ENCODE measurements around the gene ETS1.

The ETS1 gene

DNA sequence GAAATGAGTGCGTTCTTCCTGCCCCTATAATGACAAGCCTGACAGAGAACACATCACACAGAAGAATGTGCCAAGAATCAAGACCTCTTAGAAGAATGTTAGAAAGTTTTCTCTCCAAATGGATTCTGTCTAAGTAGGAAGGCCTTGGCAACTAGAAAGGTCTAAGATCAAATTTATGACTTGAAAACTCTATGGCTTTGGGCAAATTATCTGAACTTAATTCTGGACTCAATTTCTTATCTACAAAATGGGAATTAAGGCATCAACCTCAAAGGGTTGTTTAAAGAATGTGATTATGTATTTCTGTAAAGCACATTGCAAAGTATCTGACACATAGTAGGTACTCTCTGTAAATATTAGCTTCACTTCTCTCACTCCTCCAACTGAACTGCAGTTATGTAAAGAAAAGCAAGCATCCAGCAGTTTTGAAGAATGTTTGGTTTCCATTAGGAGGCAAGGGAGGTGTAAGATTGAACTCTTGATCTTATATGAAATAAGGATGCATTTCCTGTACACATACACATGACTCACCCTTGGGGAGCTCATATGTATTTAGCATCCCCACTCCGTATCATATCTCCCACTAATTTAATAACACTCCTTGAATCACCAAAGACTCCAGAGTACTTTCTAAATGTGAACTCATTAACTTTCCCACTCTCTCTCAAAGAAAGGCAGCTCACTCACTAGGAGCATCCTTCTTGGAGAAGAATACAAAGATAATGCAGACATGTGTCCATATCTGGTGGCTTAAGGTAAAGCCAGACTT is 77.6 kb downstream of the ETS1 start:
- no peak for DNase-seq (ENCODE audit: extremely low spot score)
- TF ChIP-seq ARNT (IDR thresholded peaks at IDR 0.05) (no peak), HDGF (IDR thresholded peaks at IDR 0.05; ENCODE audit: borderline replicate concordance) (no peak), BHLHE40 (IDR thresholded peaks at IDR 0.05; ENCODE audit: borderline replicate concordance) (no peak), LEF1 (IDR thresholded peaks at IDR 0.05; ENCODE audit: borderline replicate concordance) (no peak), FOXM1 (IDR thresholded peaks at IDR 0.05; ENCODE audit: borderline replicate concordance) (no peak), FOXA1 (IDR thresholded peaks at IDR 0.05) (no peak), ZNF384 (IDR thresholded peaks at IDR 0.05) (no peak), TARDBP (IDR thresholded peaks at IDR 0.05) (no peak), CTBP1 (IDR thresholded peaks at IDR 0.05; ENCODE audit: borderline replicate concordance) (no peak), ELF4 (IDR thresholded peaks at IDR 0.05) (no peak), SUZ12 (IDR thresholded peaks at IDR 0.05) (no peak), FOXK2 (IDR thresholded peaks at IDR 0.05) (no peak), NFRKB (IDR thresholded peaks at IDR 0.05) (no peak), SP1 (IDR thresholded peaks at IDR 0.05) (no peak), PKNOX1 (IDR thresholded peaks at IDR 0.05) (no peak), L3MBTL2 (conservative IDR thresholded peaks at IDR 0.05) (no peak)
- ChIA-PET POLR2A (no interaction called here), CTCF (no interaction called here)

GRCh38 chr11:128508770-128509510 is 78.4 kb downstream of the ETS1 start:
- TF ChIP-seq ZNF384 (IDR thresholded peaks at IDR 0.05) (no peak), ELF4 (IDR thresholded peaks at IDR 0.05) (no peak), L3MBTL2 (conservative IDR thresholded peaks at IDR 0.05) (no peak), FOXK2 (IDR thresholded peaks at IDR 0.05) (no peak), FOXM1 (IDR thresholded peaks at IDR 0.05; ENCODE audit: borderline replicate concordance) (no peak), PKNOX1 (IDR thresholded peaks at IDR 0.05) (no peak), CTBP1 (IDR thresholded peaks at IDR 0.05; ENCODE audit: borderline replicate concordance) (no peak), SUZ12 (IDR thresholded peaks at IDR 0.05) (no peak), SP1 (IDR thresholded peaks at IDR 0.05) (no peak)
- DNase-seq (ENCODE audit: extremely low spot score): no peak
- ChIA-PET CTCF (no interaction called here), POLR2A (no interaction called here)

DNA sequence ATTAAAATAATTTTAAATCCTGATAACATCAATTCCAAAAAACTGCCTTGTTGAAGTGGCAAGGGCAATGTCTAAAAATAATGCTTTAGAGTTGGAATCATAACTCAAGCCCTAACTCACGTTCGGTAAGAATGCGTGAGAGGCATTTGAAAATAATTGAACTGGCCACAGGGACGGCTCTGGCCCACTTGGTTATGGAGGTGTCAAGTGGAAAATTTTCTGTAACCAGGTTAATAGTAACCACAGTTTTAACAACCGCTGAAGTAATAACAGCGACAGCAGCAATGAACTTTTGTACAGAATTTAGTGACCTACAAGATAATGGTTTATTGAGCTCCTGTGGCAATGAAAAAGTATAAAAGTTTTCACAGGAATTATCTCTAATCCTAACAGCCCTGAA is 79.4 kb downstream of the ETS1 start:
- no peak for TF ChIP-seq SUZ12 (IDR thresholded peaks at IDR 0.05)
- DNase-seq (ENCODE audit: extremely low spot score): no peak
- CTCF ChIA-PET: no interaction called here
- POLR2A ChIA-PET: no interaction called here

DNA sequence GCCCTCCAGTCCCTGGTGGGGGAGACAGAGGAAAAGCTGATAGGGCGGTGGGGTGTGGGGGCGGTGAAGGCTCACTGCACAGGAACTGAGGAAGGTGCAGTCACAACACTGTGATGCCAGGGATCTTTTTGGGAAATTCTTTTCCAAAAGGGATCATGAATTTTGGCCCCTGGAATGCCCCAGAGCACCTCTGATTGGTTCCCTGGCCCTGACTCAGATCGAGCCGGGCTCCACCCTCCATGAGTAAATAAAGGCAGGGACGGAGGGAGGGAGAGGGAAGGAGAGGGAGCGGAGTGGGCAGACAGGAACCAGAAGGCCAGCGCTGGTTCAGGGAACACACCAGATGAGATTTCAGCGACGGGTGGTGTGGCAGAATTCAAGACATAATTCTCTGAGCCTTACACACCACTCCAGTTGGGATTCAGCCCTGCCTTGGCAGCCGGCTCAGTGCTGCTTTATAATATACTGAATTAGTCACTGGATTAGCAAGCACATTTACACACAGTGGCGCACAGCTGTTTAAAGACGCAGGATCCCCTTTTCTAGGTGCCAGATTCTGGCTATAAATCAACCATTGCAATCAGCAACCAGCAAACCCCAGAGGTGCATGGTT is 80.3 kb downstream of the ETS1 start:
- POLR2A ChIA-PET: no interaction called here
- no peak for DNase-seq (ENCODE audit: extremely low spot score)
- CTCF ChIA-PET: no interaction called here
- no peak for TF ChIP-seq FOXA1 (IDR thresholded peaks at IDR 0.05)
- no peak for TF ChIP-seq FOXK2 (IDR thresholded peaks at IDR 0.05)
- TF ChIP-seq TARDBP (IDR thresholded peaks at IDR 0.05): no peak
- no peak for TF ChIP-seq PKNOX1 (IDR thresholded peaks at IDR 0.05)
- no peak for TF ChIP-seq BHLHE40 (IDR thresholded peaks at IDR 0.05; ENCODE audit: borderline replicate concordance)
- no peak for TF ChIP-seq ELF4 (IDR thresholded peaks at IDR 0.05)
- no peak for TF ChIP-seq ZNF384 (IDR thresholded peaks at IDR 0.05)
- TF ChIP-seq CTBP1 (IDR thresholded peaks at IDR 0.05; ENCODE audit: borderline replicate concordance): no peak
- no peak for TF ChIP-seq L3MBTL2 (conservative IDR thresholded peaks at IDR 0.05)
- TF ChIP-seq SP1 (IDR thresholded peaks at IDR 0.05): no peak
- no peak for TF ChIP-seq FOXM1 (IDR thresholded peaks at IDR 0.05; ENCODE audit: borderline replicate concordance)
- no peak for TF ChIP-seq HDGF (IDR thresholded peaks at IDR 0.05; ENCODE audit: borderline replicate concordance)

- ChIA-PET CTCF (interaction anchor here (1.0 kb wide), 1 partner anchor 17 kb away, joined by 3 read pairs; no protein-coding TSS in a partner anchor), POLR2A (no interaction called here)
- TF ChIP-seq ELF4 (IDR thresholded peaks at IDR 0.05) (no peak), ZNF384 (IDR thresholded peaks at IDR 0.05) (no peak), L3MBTL2 (conservative IDR thresholded peaks at IDR 0.05) (no peak), FOXM1 (IDR thresholded peaks at IDR 0.05; ENCODE audit: borderline replicate concordance) (no peak), PKNOX1 (IDR thresholded peaks at IDR 0.05) (no peak), HDGF (IDR thresholded peaks at IDR 0.05; ENCODE audit: borderline replicate concordance) (no peak)
- no peak for DNase-seq (ENCODE audit: extremely low spot score)
These were observed 81.0 kb downstream of the ETS1 start for GRCh38 chr11:128506356-128506755.

Measured in HEK293T (cell line).